ENCODE results near the gene CTSC.

Gene CTSC

GRCh38 chr11:88337181-88337986 lies at the start of gene CTSC:
CTSC (minus strand) TSS chr11:88337736; CDS start chr11:88337672, 64 bp downstream.
- peak; percentile 93 for DNase-seq (ENCODE audit: low spot score)

GRCh38 chr11:88384669-88385005 lies 47.1 kb upstream of the CTSC start:
- DNase-seq (ENCODE audit: low spot score), result no peak

- no peak for DNase-seq (ENCODE audit: low spot score)
These were observed 46.6 kb upstream of the CTSC start for GRCh38 chr11:88384004-88384668.

- DNase-seq (ENCODE audit: low spot score), result no peak
These were observed 45.9 kb upstream of the CTSC start for GRCh38 chr11:88383447-88383846.

- no peak for DNase-seq (ENCODE audit: low spot score)
These were observed 41.6 kb upstream of the CTSC start for GRCh38 chr11:88379130-88379529.

- DNase-seq (ENCODE audit: low spot score), result no peak
These were observed 41.0 kb upstream of the CTSC start for GRCh38 chr11:88378422-88379066.

GRCh38 chr11:88377646-88378045 lies 40.1 kb upstream of the CTSC start:
- DNase-seq (ENCODE audit: low spot score), result no peak

- DNase-seq (ENCODE audit: low spot score), result no peak
These were observed 39.6 kb upstream of the CTSC start for GRCh38 chr11:88377144-88377543.

- DNase-seq (ENCODE audit: low spot score), result no peak
These were observed 38.5 kb upstream of the CTSC start for GRCh38 chr11:88375927-88376470.

GRCh38 chr11:88370782-88371181 lies 33.2 kb upstream of the CTSC start:
- no peak for DNase-seq (ENCODE audit: low spot score)

GRCh38 chr11:88367310-88367709 lies 29.8 kb upstream of the CTSC start:
- DNase-seq (ENCODE audit: low spot score), result no peak

- no peak for DNase-seq (ENCODE audit: low spot score)
These were observed 26.1 kb upstream of the CTSC start for GRCh38 chr11:88363648-88364065.

- DNase-seq (ENCODE audit: low spot score), result no peak
These were observed 25.5 kb upstream of the CTSC start for GRCh38 chr11:88363004-88363403.

- DNase-seq (ENCODE audit: low spot score), result no peak
These were observed 22.6 kb upstream of the CTSC start for GRCh38 chr11:88360141-88360540.

- no peak for DNase-seq (ENCODE audit: low spot score)
These were observed 22.0 kb upstream of the CTSC start for GRCh38 chr11:88359541-88359940.

- no peak for DNase-seq (ENCODE audit: low spot score)
These were observed 21.6 kb upstream of the CTSC start for GRCh38 chr11:88359114-88359513.

GRCh38 chr11:88358040-88358431 lies 20.5 kb upstream of the CTSC start:
- DNase-seq (ENCODE audit: low spot score), result no peak

- DNase-seq (ENCODE audit: low spot score), result no peak
These were observed 19.9 kb upstream of the CTSC start for GRCh38 chr11:88357323-88358039.

GRCh38 chr11:88355887-88356286 lies 18.4 kb upstream of the CTSC start:
- DNase-seq (ENCODE audit: low spot score), result no peak

- DNase-seq (ENCODE audit: low spot score), result no peak
These were observed 17.4 kb upstream of the CTSC start for GRCh38 chr11:88354912-88355311.

GRCh38 chr11:88353835-88354496 lies 16.4 kb upstream of the CTSC start:
- DNase-seq (ENCODE audit: low spot score), result no peak

- DNase-seq (ENCODE audit: low spot score), result no peak
These were observed 15.8 kb upstream of the CTSC start for GRCh38 chr11:88353386-88353785.

Data from ecto neural progenitor cell (in vitro differentiated cells).